ENCODE measurements around the gene GTF2A1. TPM values are rescaled to one million over a fixed set of nuclear protein-coding genes. Genes with fewer than 3 reads are reported as not detected.

The GTF2A1 gene
- total and polyA plus RNA-seq, 4 donors, result 4.5 to 40.8 (median 16.7) TPM

GRCh38 chr14:81236138-81236537 is 15.4 kb upstream of the GTF2A1 start:
- Histone ChIP-seq H3K36me3 (ENCODE audit: control insufficient read depth in 4 of 4, insufficient read depth in 4 of 4, low read length in 4 of 4) (no peaks in the 10 kb centered on the region), H3K27me3 (ENCODE audit: control insufficient read depth in 3 of 3, insufficient read depth in 3 of 3, low read length in 2 of 3) (no peaks in the 10 kb centered on the region), H3K4me1 (ENCODE audit: control insufficient read depth in 5 of 5, insufficient read depth in 5 of 5, low read length in 5 of 5) (peaks cover 0 to 10% (median 0%) of the 10 kb centered on the region in 5 donors), H3K27ac (ENCODE audit: low read depth in 1 of 2, low read length in 1 of 2) (no peak overlapping the region), H3K9ac (ENCODE audit: insufficient read depth in 1 of 2, low read length in 2 of 2) (no peak overlapping the region), H3K4me3 (no peak overlapping the region), H3K9me3 (ENCODE audit: control insufficient read depth in 4 of 4, insufficient read depth in 3 of 4, low read length in 3 of 4) (peaks cover 0 to 1% (median 0%) of the 10 kb centered on the region in 4 donors)
- DNase-seq, result no peak
- TF ChIP-seq CTCF (IDR thresholded peaks at IDR 0.05; ENCODE audit: control extremely low read depth, extremely low read depth), result no peak
- 94 to 97% methylated on average over 16 to 19 of the region's 20 CpGs for WGBS, 2 donors
- ATAC-seq (ENCODE audit: insufficient read depth, low FRiP score), result no peak

- no peak for ATAC-seq (ENCODE audit: insufficient read depth, low FRiP score)
- WGBS, 2 donors, result 58 to 74% methylated on average over 2 of the region's 2 CpGs
- Histone ChIP-seq H3K9ac (ENCODE audit: insufficient read depth in 1 of 2, low read length in 2 of 2) (no peak overlapping the region), H3K4me3 (no peak overlapping the region), H3K4me1 (ENCODE audit: control insufficient read depth in 5 of 5, insufficient read depth in 5 of 5, low read length in 5 of 5) (peaks cover 0 to 10% (median 0%) of the 10 kb centered on the region in 5 donors), H3K9me3 (ENCODE audit: control insufficient read depth in 4 of 4, insufficient read depth in 3 of 4, low read length in 3 of 4) (peaks cover 0 to 2% (median under 1%) of the 10 kb centered on the region in 4 donors), H3K27ac (ENCODE audit: low read depth in 1 of 2, low read length in 1 of 2) (no peak overlapping the region), H3K36me3 (ENCODE audit: control insufficient read depth in 4 of 4, insufficient read depth in 4 of 4, low read length in 4 of 4) (no peaks in the 10 kb centered on the region), H3K27me3 (ENCODE audit: control insufficient read depth in 3 of 3, insufficient read depth in 3 of 3, low read length in 2 of 3) (no peaks in the 10 kb centered on the region)
- no peak for DNase-seq
- no peak for TF ChIP-seq CTCF (IDR thresholded peaks at IDR 0.05; ENCODE audit: control extremely low read depth, extremely low read depth)
Observed at GRCh38 chr14:81235096-81235495, 14.3 kb upstream of the GTF2A1 start.

GRCh38 chr14:81234278-81234677 is 13.5 kb upstream of the GTF2A1 start:
- Histone ChIP-seq H3K27me3 (ENCODE audit: control insufficient read depth in 3 of 3, insufficient read depth in 3 of 3, low read length in 2 of 3) (no peaks in the 10 kb centered on the region), H3K36me3 (ENCODE audit: control insufficient read depth in 4 of 4, insufficient read depth in 4 of 4, low read length in 4 of 4) (no peaks in the 10 kb centered on the region), H3K4me3 (no peak overlapping the region), H3K9ac (ENCODE audit: insufficient read depth in 1 of 2, low read length in 2 of 2) (no peak overlapping the region), H3K9me3 (ENCODE audit: control insufficient read depth in 4 of 4, insufficient read depth in 3 of 4, low read length in 3 of 4) (peaks cover 0 to 2% (median under 1%) of the 10 kb centered on the region in 4 donors), H3K4me1 (ENCODE audit: control insufficient read depth in 5 of 5, insufficient read depth in 5 of 5, low read length in 5 of 5) (peaks cover 0 to 10% (median 0%) of the 10 kb centered on the region in 5 donors), H3K27ac (ENCODE audit: low read depth in 1 of 2, low read length in 1 of 2) (no peak overlapping the region)
- DNase-seq (peak; percentile 75 to 80 (median 77)), ATAC-seq (ENCODE audit: insufficient read depth, low FRiP score) (no peak)
- TF ChIP-seq CTCF (IDR thresholded peaks at IDR 0.05; ENCODE audit: control extremely low read depth, extremely low read depth), result no peak

GRCh38 chr14:81233615-81234014 is 12.9 kb upstream of the GTF2A1 start:
- Histone ChIP-seq H3K9ac (ENCODE audit: insufficient read depth in 1 of 2, low read length in 2 of 2) (no peak overlapping the region), H3K27ac (ENCODE audit: low read depth in 1 of 2, low read length in 1 of 2) (no peak overlapping the region), H3K4me3 (no peak overlapping the region), H3K27me3 (ENCODE audit: control insufficient read depth in 3 of 3, insufficient read depth in 3 of 3, low read length in 2 of 3) (no peaks in the 10 kb centered on the region), H3K36me3 (ENCODE audit: control insufficient read depth in 4 of 4, insufficient read depth in 4 of 4, low read length in 4 of 4) (no peaks in the 10 kb centered on the region), H3K9me3 (ENCODE audit: control insufficient read depth in 4 of 4, insufficient read depth in 3 of 4, low read length in 3 of 4) (peaks cover 0 to 2% (median under 1%) of the 10 kb centered on the region in 4 donors), H3K4me1 (ENCODE audit: control insufficient read depth in 5 of 5, insufficient read depth in 5 of 5, low read length in 5 of 5) (peaks cover 0 to 10% (median 0%) of the 10 kb centered on the region in 5 donors)
- ATAC-seq (ENCODE audit: insufficient read depth, low FRiP score), result no peak
- TF ChIP-seq CTCF (IDR thresholded peaks at IDR 0.05; ENCODE audit: control extremely low read depth, extremely low read depth), result no peak
- no peak for DNase-seq
- 90 to 92% methylated on average over 1 of the region's 1 CpG for WGBS, 2 donors

Data from lung (tissue), 12 donors.